Measurements from ENCODE around the gene PRKAA1. TPM values are rescaled to one million over a fixed set of nuclear protein-coding genes. Genes with fewer than 3 reads are reported as not detected.
A peak's percentile ranks its signal among the peaks of the same experiment; 100 is the strongest.
"Not testable (repeated sequence)": the region's sequence is repeated elsewhere in the genome, so short reads cannot be mapped to it uniquely, and the experiment has no call there.

The PRKAA1 gene
- total RNA-seq, 2 donors from 2014 or later = 39.2 to 60.3 TPM

- H3K4me1 Mint-ChIP-seq = peaks cover 16% of the 10 kb centered on the region
- H3K36me3 Mint-ChIP-seq (ENCODE audit: low read depth) = peaks cover 84% of the 10 kb centered on the region
- no peak overlapping the region for H3K4me3 Mint-ChIP-seq
- no peak for ATAC-seq (replicated peaks)
- no peaks in the 10 kb centered on the region for H3K27me3 Mint-ChIP-seq
- H3K27ac Mint-ChIP-seq = no peak overlapping the region
- peaks cover 3% of the 10 kb centered on the region for H3K9me3 Mint-ChIP-seq
Observed at GRCh38 chr5:40743771-40744170, 54.4 kb downstream of the PRKAA1 start.

DNA sequence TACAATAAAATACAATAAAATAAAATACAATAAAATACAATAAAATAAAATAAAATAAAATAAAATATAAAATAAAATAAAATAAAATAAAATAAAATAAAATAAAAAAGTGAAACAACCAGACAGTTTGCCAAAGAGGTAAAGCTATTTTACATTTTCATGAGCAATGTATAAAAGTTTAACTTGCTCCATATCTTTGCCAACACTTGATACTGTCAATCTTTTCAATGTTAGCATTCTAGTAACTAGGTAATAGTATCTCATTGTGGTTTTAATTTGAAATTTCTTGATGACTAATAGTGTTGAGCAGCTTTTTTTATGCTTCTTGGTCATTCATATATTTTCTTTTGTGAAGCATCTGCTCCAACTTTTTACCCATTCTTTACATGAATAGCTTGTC is 59.7 kb downstream of the PRKAA1 start:
- Mint-ChIP-seq H3K36me3 (ENCODE audit: low read depth) (peaks cover 55% of the 10 kb centered on the region), H3K27ac (no peak overlapping the region), H3K27me3 (no peaks in the 10 kb centered on the region), H3K4me3 (no peak overlapping the region), H3K4me1 (peaks cover 27% of the 10 kb centered on the region), H3K9me3 (peaks cover 3% of the 10 kb centered on the region)
- no peak for ATAC-seq (replicated peaks)

DNA sequence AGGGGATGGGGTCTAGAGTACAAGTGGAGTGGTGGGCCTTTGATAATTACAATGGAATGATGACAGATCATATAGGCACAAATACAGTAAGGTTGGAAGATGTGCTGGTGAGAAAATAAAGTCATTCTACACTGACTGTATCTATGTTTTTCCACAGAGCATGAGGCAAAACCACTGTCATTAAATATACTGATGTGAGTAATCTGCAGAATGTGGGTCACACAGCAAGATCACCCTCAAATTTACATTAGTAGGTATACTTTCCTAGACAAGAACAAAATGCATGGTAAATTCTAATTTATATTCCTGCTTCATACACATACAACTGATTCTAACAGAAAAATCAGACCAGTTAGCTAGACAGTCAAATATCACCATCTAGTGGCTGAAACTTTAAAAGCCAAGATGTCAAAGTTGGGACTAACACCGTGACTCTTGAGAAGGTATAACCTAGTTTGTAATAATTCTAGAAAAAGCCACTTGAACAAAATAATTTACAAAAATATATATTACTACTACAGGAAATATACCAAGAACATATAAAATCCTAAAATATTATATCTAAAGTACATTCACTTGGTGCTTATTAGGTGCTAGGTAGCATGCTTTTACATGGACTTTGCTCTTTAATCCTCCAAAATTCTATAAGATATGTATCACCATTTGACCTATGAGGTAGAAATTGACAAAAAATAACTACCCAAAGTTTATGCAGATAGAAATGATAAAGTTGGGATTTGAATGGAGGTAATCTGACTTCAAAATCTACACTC is 61.9 kb downstream of the PRKAA1 start:
- peak; percentile 72 for ATAC-seq (replicated peaks)
- peaks cover 23% of the 10 kb centered on the region for H3K4me1 Mint-ChIP-seq
- peaks cover 34% of the 10 kb centered on the region for H3K36me3 Mint-ChIP-seq (ENCODE audit: low read depth)
- H3K4me3 Mint-ChIP-seq = peak overlapping the region; percentile 1
- H3K9me3 Mint-ChIP-seq = peaks cover 3% of the 10 kb centered on the region
- H3K27ac Mint-ChIP-seq = peak overlapping the region; percentile 54
- H3K27me3 Mint-ChIP-seq = no peaks in the 10 kb centered on the region

GRCh38 chr5:40735609-40736008 is 62.6 kb downstream of the PRKAA1 start:
- H3K27me3 Mint-ChIP-seq = no peaks in the 10 kb centered on the region
- ATAC-seq (replicated peaks) = peak; percentile 64
- H3K4me1 Mint-ChIP-seq = peaks cover 18% of the 10 kb centered on the region
- H3K9me3 Mint-ChIP-seq = peaks cover 3% of the 10 kb centered on the region
- peaks cover 28% of the 10 kb centered on the region for H3K36me3 Mint-ChIP-seq (ENCODE audit: low read depth)
- H3K4me3 Mint-ChIP-seq = peak overlapping the region; percentile 1
- H3K27ac Mint-ChIP-seq = peak overlapping the region; percentile 54

DNA sequence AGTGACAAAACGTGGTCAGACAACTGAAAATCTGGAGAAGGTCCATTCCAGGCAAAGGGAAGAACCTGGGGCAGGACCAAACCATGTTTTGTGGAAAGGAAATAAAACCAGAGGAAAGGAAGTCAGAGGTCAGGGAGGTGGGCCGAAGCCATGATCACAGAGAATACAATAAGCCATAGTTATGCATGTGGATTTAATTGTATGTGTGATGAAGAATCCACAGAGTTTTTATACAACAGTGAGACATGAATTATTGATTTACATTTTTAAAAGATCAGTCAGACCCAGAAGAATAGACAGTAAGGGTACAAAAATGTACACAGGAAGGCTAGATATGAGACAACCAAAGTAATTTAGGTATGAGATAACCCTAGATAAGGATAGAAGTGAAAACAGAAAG is 63.2 kb downstream of the PRKAA1 start:
- no peaks in the 10 kb centered on the region for H3K27me3 Mint-ChIP-seq
- peak overlapping the region; percentile 54 for H3K27ac Mint-ChIP-seq
- peaks cover 29% of the 10 kb centered on the region for H3K36me3 Mint-ChIP-seq (ENCODE audit: low read depth)
- H3K4me3 Mint-ChIP-seq = peak overlapping the region; percentile 1
- H3K9me3 Mint-ChIP-seq = peaks cover 3% of the 10 kb centered on the region
- ATAC-seq (replicated peaks) = peak; percentile 25
- H3K4me1 Mint-ChIP-seq = peaks cover 17% of the 10 kb centered on the region

DNA sequence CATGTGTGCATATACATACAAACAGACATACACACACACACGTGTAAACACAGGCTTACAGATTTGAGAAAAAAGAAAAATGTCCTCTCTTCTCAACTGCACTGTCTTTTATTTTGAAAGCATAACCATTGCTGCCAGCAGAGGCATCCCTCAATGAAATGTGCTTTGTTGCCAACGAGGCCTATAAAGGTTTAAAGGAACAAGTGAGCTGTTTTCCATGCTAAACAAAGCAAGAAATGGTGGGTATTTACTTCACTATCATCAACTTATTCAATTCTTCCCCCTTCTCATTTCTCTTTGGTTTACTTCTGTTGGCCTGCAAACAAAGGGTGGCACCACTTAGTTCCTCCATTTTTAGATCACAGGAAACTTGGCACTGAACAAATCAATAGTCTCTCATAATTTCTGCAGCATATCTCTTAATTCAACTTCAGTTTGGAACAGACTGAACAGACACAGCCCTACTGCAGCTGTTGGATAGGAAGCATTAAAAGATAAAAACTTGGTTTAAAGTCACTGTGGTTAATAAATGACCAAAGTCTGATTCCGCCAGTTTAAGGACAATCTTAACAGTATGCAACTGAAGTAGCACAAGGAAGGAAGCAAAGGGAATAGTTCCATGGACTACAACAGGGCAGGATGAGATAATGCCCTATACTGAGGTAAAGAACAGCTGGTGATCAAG is 64.2 kb downstream of the PRKAA1 start:
- Mint-ChIP-seq H3K4me1 (peaks cover 17% of the 10 kb centered on the region), H3K36me3 (ENCODE audit: low read depth) (peaks cover 32% of the 10 kb centered on the region)
- ATAC-seq (replicated peaks) = no peak

DNA sequence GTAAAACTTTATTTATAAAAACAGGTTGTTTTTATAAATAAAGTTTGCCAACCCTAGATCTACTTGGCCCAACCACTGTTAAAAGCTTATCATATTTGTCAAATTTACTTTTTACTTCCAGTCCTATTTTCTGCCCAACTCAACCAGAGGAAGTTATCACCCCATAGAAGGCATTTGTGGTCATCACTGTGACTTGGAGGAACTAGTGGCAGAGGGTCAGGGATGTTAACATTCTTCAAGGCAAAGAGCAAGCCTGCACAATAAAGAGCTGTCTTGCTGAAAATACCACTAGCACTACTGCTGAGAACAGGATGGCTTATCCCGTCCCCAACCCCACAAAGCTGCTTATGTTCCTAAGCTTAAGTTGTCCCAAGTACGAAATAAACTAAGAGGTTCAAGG is 64.7 kb downstream of the PRKAA1 start:
- Mint-ChIP-seq H3K36me3 (ENCODE audit: low read depth) (peaks cover 33% of the 10 kb centered on the region), H3K4me1 (peaks cover 17% of the 10 kb centered on the region), H3K27me3 (no peaks in the 10 kb centered on the region), H3K27ac (no peak overlapping the region), H3K9me3 (no peaks in the 10 kb centered on the region), H3K4me3 (no peak overlapping the region)
- ATAC-seq (replicated peaks) = no peak

More for the DNA sequence above, 64.2 kb downstream of the PRKAA1 start:
- H3K27me3 Mint-ChIP-seq = no peaks in the 10 kb centered on the region
- no peaks in the 10 kb centered on the region for H3K9me3 Mint-ChIP-seq
- H3K4me3 Mint-ChIP-seq = no peak overlapping the region
- H3K27ac Mint-ChIP-seq = peak overlapping the region; percentile 54

DNA sequence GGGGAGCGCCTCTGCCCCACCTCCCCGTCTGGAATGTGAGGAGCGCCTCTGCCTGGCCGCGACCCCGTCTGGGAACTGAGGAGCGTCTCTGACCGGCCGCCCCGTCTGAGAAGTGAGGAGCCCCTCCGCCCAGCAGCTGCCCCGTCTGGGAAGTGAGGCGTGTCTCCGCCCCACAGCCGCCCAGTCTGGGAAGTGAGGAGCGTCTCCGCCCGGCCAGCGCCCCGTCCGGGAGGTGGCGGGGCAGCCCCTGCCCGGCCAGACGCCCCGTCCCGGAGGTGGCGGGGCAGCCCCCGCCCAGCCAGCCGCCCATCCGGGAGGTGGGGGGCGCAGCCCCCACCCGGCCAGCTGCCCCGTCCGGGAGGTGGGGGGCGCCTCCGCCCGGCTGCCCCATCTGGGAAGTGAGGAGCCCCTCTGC is 75.7 kb downstream of the PRKAA1 start:
- H3K9me3 Mint-ChIP-seq; ATAC-seq (replicated peaks); H3K4me3 Mint-ChIP-seq; H3K27me3 Mint-ChIP-seq; H3K4me1 Mint-ChIP-seq; H3K27ac Mint-ChIP-seq: not testable (repeated sequence)
- peaks cover 79% of the 10 kb centered on the region for H3K36me3 Mint-ChIP-seq (ENCODE audit: low read depth)

DNA sequence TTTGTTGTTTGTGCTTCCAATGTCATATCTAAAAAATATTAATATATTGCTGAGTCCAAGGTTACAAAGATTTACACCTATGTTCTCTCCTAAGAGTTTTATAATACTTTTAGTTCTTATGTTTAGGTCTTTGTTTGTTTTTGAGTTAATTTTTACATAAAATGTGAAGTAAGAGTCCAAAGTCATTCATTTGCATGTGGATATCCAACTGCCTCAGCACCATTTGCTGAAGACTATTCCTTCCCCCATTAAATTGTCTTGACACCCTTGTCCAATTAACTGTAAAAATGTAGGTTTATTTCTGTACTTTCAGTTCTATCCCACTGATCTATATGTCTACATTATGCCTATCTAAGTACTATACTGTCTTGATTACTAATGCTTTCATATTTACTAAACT is 78.1 kb downstream of the PRKAA1 start:
- Mint-ChIP-seq H3K36me3 (ENCODE audit: low read depth) (peaks cover 75% of the 10 kb centered on the region), H3K4me1 (peaks cover 6% of the 10 kb centered on the region), H3K4me3 (no peak overlapping the region), H3K9me3 (no peaks in the 10 kb centered on the region), H3K27ac (no peak overlapping the region), H3K27me3 (no peaks in the 10 kb centered on the region)
- ATAC-seq (replicated peaks) = no peak

DNA sequence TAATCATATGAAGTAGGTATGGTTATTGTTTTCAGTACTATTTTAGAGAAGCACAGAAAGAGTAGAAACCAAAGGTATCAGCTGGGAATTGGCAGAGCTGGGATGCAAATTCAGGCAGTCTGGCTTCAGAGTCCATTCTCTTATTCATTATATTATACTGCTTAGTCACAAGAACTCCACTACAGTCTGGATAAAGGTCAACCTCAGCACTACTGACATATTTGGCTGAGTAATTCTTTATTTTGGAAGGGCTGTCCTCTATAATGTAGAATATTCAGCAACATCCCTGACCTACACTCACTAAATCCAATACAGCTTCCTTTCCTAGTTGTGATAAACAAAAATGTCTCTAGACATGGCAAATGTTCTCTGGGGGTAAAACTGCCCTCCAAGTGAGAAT is 80.9 kb downstream of the PRKAA1 start:
- Mint-ChIP-seq H3K4me1 (peaks cover 6% of the 10 kb centered on the region), H3K9me3 (no peaks in the 10 kb centered on the region), H3K27me3 (no peaks in the 10 kb centered on the region), H3K27ac (no peak overlapping the region), H3K36me3 (ENCODE audit: low read depth) (peaks cover 64% of the 10 kb centered on the region), H3K4me3 (no peak overlapping the region)
- ATAC-seq (replicated peaks) = no peak

- ATAC-seq (replicated peaks) = no peak
- peaks cover 6% of the 10 kb centered on the region for H3K4me1 Mint-ChIP-seq
- no peak overlapping the region for H3K4me3 Mint-ChIP-seq
- no peaks in the 10 kb centered on the region for H3K9me3 Mint-ChIP-seq
- no peaks in the 10 kb centered on the region for H3K27me3 Mint-ChIP-seq
- H3K36me3 Mint-ChIP-seq (ENCODE audit: low read depth) = peaks cover 63% of the 10 kb centered on the region
- H3K27ac Mint-ChIP-seq = no peak overlapping the region
Observed at GRCh38 chr5:40716590-40716989, 81.6 kb downstream of the PRKAA1 start.

GRCh38 chr5:40716000-40716399 is 82.2 kb downstream of the PRKAA1 start:
- Mint-ChIP-seq H3K36me3 (ENCODE audit: low read depth) (peaks cover 63% of the 10 kb centered on the region), H3K4me1 (peaks cover 6% of the 10 kb centered on the region), H3K27ac (no peak overlapping the region), H3K27me3 (no peaks in the 10 kb centered on the region), H3K9me3 (no peaks in the 10 kb centered on the region), H3K4me3 (no peak overlapping the region)
- ATAC-seq (replicated peaks) = no peak

DNA sequence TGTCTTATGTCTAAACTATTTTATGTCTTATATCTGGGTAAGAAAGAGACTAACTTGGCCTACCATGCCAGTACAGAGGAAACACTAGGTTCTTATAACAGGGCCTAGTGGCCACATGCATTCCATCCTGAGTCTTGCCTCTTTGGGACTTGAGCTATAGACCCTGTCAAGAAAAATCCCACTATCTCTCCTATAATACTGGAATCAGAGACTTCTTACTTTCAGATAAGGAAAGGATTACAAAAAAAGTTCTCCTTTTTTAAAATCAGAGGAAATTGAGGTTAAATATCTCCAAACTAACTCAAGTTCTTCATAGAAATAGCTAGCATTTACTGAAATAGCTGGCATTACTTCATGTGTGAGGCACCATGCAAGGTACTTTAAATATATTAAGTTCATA is 84.2 kb downstream of the PRKAA1 start:
- Mint-ChIP-seq H3K9me3 (no peaks in the 10 kb centered on the region), H3K4me1 (peaks cover 6% of the 10 kb centered on the region), H3K27ac (no peak overlapping the region), H3K4me3 (no peak overlapping the region), H3K27me3 (no peaks in the 10 kb centered on the region), H3K36me3 (ENCODE audit: low read depth) (peaks cover 64% of the 10 kb centered on the region)
- ATAC-seq (replicated peaks) = no peak

DNA sequence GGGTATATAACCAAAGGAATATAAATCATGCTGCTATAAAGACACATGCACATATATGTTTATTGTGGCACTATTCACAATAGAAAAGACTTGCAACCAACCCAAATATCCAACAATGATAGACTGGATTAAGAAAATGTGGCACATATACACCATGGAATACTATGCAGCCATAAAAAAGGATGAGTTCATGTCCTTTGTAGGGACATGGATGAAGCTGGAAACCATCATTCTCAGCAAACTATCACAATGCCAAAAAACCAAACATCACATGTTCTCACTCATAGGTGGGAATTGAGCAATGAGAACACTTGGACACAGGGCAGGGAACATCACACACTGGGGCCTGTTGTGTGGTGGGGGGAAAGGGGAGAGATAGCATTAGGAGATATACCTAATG is 87.6 kb downstream of the PRKAA1 start:
- H3K4me3 Mint-ChIP-seq; ATAC-seq (replicated peaks); H3K27ac Mint-ChIP-seq; H3K4me1 Mint-ChIP-seq; H3K27me3 Mint-ChIP-seq: not testable (repeated sequence)
- peaks cover 11% of the 10 kb centered on the region for H3K9me3 Mint-ChIP-seq
- peaks cover 57% of the 10 kb centered on the region for H3K36me3 Mint-ChIP-seq (ENCODE audit: low read depth)
